Stimulated activated CD8-positive, alpha-beta memory T cell treated with anti-CD3 and anti-CD28 coated beads, Interleukin-7, amount 100 ng/mL, for 1 hour (primary cell): ENCODE results near the gene MARK4.
"Not testable (repeated sequence)": the region's sequence is repeated elsewhere in the genome, so short reads cannot be mapped to it uniquely, and the experiment has no call there.

Source experiments
- DNase-seq, 2 donors: peaks; one replicate each; pipeline ENCODE4 v3.0.0-alpha.2; 2020; ENCODE audit warnings: low read depth in 2 of 2

MARK4 gene

GRCh38 chr19:45250832-45251451, at the start of gene MARK4:
Gene MARK4 (plus strand): TSS chr19:45251271. CDS start chr19:45251589, 318 bp downstream.
- peak; percentile 32 to 34 for DNase-seq

- DNase-seq = no peak
These were observed 48.4 kb upstream of the MARK4 start for GRCh38 chr19:45202637-45203036.

DNA sequence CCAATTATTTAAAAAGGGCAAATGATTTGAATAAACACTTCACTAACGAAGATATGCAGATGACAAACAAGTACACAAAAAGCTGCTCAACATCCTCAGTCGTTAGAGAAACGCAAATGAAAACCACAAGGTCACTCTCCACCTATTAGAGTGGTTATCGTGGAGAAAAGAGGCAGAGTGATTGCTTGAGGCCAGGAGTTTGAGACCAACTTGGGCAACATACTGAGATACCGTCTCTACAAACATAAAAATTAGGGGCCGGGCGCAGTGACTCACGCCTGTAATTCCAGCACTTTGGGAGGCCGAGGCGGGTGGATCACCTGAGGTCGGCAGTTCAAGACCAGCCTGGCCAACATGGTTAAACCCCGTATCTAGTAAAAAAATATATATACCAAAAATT, 45.3 kb upstream of the MARK4 start:
- no peak for DNase-seq

- no peak for DNase-seq
These were observed 44.7 kb upstream of the MARK4 start for GRCh38 chr19:45206328-45206727.

DNA sequence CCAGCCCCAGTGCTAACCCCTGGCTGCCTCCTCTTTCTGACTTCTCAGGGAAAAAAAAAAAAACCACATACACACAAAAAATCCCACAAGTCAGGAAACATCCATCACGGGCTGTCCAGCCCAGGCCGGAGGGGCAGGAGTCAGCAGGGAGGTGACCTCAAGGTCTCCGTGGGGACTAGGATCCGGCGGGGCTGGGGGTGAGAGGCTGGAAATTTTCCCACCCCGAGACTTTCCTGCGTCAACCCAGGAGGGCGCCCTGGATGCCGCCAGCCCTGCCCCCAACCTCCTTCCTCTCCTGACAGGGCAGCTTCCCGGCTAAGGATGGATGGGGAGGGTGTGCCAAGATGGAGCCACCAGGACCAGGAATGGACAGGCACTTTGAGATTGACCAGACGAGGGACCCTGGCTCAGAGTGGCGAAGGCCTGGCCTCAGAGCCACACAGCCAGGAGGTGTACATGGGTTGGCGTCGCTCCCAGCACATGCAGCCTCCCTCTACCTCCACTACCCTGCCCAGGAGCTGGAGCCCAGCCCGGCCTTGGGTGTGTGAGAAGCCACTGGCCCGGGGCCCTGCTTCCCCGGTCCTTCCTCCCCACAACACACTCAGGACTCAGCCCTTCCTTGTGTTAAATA, 39.2 kb upstream of the MARK4 start:
- DNase-seq = no peak

DNA sequence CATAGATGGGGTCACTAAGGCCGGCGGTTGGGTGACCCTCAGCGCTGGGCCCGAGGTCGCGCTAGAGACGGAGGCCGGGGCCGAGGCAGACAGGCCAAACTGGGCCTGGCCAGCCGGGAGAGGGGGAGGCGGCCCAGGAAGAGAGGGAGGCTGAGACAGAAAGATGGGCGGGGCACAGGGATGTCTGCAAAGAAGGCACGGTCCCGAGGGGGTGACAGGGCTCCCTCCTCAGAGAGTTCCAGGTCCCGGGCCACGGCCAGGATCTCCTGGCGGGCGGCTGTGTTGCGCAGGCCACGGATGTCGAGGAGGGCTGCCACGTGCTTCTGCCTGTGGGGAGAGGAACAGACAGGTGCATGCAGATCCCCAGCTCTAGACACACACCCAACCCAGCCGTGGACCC, 38.0 kb upstream of the MARK4 start:
- no peak for DNase-seq

- DNase-seq = no peak
These were observed 35.5 kb upstream of the MARK4 start for GRCh38 chr19:45215391-45216191.

- DNase-seq = no peak
These were observed 34.4 kb upstream of the MARK4 start for GRCh38 chr19:45216667-45217066.

DNA sequence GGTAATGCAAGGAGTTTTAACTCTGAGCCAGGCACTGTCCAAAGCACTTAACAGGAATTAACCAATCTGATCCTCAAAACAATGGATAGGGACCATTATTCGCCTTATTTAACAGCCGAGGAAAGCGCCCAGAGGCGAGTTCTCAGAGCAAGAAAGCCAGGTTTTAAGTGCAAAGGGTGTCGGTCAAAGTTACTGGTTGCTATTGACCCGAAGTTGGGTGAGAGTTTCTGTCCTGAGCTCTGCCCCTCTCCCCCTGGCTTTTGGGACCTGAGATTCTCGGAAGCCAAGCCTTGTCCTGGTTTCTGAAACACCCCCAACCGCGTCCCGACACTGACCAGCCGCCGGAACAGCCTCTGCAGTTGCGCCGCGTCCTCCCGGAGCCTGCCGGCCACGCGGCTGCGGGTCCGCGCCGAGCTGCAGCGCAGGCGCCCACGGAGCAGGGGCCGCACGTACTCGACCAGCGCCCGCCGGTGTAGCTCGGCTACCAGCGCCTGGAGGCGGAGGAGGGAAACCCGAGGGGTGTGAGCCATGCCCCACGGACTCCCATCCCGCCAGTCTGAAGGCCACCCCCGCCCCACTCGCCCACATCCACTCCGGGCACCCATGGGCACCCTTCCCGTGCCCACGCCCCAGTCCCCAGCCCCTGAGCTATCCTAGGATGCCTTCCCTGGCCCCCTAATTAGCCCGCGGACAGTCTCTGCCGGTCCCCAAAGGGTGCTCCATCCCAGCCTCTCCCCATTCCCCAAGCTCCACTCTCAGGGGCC, 33.7 kb upstream of the MARK4 start:
- no peak for DNase-seq

DNA sequence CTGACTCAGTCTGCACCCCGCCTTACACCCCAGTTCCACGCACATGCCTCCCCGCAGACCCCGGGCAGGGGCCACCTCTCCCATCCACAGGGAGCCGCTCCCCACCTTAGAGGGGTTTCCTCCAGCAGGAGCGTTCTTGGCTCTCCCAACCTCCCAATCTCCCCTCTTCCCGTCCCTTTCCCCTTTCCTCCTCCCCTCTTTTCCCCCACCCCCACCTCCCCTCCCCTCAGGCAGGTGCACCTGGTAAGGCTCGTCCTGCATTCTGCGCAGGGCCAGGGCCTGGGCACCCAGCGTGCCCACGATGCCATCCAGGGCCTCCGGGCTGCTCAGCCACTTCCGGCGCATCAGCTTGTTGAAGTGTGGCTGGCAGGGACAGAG, 33.1 kb upstream of the MARK4 start:
- no peak for DNase-seq

GRCh38 chr19:45218426-45218825, 32.6 kb upstream of the MARK4 start:
- DNase-seq = no peak

- DNase-seq = no peak
These were observed 31.9 kb upstream of the MARK4 start for GRCh38 chr19:45218911-45219743.

- DNase-seq = no peak
These were observed 28.3 kb upstream of the MARK4 start for GRCh38 chr19:45222724-45223123.

DNA sequence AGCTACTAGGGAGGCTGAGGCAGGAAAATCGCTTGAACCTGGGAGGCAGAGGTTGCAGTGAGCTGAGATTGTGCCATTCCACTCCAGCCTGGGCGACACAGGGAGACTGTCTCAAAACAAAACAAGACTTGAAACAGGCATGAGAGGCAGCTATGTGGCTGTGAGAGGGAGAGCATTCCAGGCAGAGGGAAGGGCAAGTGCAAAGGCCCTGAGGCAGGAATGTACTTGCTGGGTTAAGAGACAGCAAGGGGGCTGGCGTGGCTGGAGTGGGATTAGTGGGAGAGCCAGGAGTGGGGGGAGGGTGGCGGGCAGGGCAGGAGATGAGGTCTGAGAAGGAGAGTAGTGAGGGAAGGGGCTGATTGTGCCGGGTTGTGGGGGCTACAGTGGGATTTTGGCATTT, 27.2 kb upstream of the MARK4 start:
- DNase-seq = no peak

DNA sequence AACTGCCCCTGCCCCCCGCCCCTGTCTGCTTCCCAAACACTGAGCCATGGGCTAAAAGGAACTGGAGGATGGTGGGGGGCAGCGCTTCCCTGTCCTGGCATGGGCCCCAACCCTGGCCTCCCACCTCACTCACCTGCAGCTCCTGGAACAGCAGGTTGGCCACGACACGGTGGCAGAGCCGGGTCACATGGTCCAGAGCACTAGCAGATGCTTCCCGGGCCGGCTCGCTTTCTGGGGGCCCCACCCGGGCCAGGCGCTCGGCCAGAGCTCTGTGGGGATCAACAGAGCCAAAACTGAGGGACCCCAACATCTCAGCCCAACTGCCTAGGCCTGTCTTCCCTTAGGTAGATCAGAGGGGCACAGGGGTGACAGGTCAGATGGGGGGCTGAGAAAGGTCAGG, 26.4 kb upstream of the MARK4 start:
- no peak for DNase-seq

DNA sequence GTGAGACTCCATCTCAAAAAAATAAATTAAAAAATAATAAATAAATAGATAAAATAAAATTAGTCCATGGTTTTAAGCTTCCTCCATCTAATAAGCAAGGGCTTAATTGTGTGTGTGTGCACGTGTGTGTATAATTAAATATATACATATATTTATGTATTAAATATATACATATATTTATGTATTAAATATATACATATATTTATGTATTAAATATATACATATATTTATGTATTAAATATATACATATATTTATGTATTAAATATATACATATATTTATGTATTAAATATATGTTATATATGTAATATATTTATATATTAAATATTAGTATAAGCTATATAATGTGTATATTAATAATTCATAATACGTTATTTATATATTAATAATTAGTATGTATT, 22.0 kb upstream of the MARK4 start:
- DNase-seq = not testable (repeated sequence)

GRCh38 chr19:45231891-45232290, 19.2 kb upstream of the MARK4 start:
- DNase-seq = no peak

DNA sequence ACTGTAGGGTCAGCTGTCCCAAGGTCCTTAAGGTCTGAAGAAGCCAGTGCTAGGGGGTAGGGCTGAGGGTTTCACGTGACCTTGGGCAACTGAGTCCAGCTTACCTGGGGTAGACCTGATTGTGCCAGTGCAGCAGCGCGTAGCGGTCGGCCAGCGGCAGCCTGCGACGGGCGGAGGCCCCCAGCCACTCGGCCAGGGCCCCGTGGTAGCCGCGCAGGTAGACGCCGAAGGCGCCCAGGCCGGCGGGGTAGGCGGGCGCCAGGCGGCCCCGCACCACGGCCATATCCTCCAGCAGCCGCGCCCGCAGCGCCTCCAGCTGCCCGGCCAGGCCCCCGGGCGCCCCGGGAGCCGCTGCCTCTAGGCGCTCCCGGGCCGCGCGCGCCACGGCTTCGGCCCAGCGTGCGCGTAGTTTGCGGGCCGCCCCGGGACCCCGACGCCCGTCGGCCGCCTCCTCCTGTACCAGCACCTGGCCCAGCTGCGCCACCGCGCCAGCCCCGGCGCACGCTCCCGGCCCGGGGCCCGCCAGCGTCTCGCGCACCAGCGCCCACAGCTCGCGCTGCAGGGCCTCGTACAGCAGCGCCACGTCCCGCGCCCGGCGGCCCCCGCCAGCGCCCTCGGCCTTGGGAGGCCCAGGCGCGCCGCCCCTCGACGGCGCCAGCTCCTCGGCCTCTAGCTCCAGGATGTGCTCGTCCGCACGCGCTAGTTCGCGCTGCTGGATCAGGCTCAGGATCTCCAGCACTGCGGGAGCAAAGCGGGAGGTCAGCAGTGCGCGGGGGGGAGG, 16.8 kb upstream of the MARK4 start:
- no peak for DNase-seq

DNA sequence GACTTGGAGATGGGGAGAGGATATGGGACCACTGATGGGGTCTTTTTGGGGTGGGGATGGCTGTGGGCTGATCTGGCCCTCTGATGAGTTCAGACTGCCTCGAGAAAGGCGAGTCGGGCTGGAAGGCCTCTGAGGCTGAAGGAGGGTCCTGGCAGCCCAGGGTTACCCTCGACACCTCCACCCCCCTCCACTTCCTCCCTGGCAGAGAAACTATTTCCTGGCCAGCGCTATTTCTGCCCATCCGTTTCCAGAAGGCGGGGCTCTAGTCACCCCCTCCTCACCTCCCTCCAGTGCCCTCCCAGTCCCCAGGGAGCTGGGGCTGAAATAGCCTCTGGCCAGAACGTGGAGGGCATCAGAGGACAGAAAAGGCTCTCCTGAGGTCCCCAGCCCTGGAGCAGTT, 15.6 kb upstream of the MARK4 start:
- no peak for DNase-seq

DNA sequence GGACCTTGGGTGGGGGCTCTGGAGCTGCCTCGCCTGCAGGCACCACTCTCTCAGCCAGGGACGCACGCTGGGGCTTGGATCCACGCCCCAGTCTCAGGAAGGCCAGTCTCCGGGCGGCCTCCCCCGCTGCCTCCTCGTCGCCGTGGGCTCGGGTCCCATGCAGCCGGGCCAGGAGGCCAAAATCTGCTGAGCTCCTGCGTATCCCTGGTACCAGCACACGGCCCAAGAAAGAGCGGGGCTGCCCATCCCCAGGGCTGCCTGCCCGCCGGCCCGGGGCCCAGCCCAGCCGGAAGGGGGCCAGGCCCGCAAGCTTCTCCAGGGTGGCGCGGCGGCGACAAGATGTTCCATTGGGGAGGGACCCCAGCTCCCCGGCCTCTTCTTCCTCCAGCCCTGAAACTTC, 12.5 kb upstream of the MARK4 start:
- DNase-seq = no peak
